Measurements from ENCODE around the gene CTRB1.

DNA sequence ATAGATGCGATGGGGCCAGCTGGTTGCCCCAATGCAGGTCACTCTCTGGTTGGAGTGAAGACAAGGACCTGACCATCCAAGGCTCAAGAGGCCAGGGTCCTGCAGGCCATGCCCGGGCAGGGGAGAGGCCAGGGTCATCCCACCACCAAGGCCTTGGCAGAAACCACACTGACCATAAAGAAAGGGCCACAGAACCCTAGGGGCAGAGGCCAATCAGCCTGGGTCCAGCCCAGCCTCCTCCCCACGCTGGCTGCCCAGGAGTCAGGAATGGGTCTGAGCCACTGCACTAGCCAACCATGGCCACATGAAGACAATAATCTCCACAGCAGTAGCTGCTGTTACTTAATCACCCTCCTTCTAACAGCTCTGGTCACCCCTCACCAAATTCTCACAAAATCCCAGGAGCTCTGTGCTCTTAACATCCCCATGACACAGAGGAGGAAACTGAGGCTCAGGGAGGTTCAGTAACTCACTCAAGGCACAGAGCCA lies 42.8 kb downstream of the CTRB1 start:
- TF ChIP-seq, protein P1, sequence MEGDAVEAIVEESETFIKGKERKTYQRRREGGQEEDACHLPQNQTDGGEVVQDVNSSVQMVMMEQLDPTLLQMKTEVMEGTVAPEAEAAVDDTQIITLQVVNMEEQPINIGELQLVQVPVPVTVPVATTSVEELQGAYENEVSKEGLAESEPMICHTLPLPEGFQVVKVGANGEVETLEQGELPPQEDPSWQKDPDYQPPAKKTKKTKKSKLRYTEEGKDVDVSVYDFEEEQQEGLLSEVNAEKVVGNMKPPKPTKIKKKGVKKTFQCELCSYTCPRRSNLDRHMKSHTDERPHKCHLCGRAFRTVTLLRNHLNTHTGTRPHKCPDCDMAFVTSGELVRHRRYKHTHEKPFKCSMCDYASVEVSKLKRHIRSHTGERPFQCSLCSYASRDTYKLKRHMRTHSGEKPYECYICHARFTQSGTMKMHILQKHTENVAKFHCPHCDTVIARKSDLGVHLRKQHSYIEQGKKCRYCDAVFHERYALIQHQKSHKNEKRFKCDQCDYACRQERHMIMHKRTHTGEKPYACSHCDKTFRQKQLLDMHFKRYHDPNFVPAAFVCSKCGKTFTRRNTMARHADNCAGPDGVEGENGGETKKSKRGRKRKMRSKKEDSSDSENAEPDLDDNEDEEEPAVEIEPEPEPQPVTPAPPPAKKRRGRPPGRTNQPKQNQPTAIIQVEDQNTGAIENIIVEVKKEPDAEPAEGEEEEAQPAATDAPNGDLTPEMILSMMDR (conservative IDR thresholded peaks at IDR 0.05), result no peak
- TF ChIP-seq ZFX (IDR thresholded peaks at IDR 0.05), result no peak
